Activated CD4-positive, alpha-beta T cell treated with anti-CD3 and anti-CD28 coated beads, Interleukin-2, Interleukin-6, amounts not matched to agents 100 ng/mL and 50 ng/mL, durations not matched to agents 16 hours and 8 hours (primary cell): ENCODE measurements around the gene CNDP1.

Source experiments
- DNase-seq: peaks from one replicate; pipeline ENCODE4 v3.0.0-alpha.2; 2020

CNDP1 gene

GRCh38 chr18:74631623-74632350, 97.5 kb downstream of the CNDP1 start:
- peak; percentile 49 for DNase-seq

- no peak for DNase-seq
Observed at GRCh38 chr18:74632351-74632679, 98.0 kb downstream of the CNDP1 start.

DNA sequence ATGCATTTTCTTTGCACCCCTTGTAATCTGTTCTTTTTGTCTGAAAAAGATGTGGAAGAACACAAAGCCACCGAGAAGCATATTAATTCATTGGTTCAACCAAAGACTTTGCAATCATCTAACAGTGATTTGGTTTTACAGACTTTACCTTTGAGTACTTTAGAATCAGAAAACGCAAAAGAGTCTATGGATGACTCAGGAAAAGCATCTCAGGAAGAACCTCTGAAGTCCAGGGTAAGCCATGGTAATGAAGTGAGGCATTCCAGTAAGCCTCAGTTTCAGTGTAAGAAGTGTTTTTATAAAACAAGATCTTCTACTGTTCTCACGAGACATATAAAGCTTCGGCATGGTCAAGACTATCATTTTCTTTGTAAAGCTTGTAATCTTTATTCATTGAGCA, 98.6 kb downstream of the CNDP1 start:
- DNase-seq: no peak

DNA sequence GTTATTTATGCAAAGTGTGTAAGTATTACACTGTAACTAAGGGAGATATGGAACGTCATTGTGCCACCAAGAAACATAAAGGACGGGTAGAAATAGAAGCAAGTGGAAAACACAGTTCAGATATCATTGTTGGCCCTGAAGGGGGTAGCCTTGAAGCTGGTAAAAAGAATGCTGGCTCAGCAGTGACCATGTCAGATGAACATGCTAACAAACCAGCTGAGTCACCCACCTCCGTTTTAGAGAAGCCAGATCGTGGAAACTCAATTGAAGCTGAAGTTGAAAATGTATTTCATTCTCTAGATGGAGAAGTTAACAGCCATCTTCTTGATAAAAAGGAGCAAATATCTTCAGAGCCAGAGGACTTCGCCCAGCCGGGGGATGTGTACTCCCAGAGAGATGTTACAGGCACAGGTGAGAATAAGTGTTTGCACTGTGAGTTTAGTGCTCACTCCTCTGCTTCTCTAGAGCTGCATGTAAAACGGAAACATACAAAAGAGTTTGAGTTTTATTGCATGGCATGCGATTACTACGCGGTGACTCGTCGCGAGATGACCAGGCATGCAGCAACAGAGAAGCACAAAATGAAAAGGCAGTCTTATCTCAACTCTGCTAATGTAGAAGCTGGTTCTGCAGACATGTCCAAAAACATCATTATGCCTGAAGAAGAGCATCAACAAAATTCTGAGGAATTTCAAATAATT, 99.5 kb downstream of the CNDP1 start:
- DNase-seq: peak; percentile 38

DNA sequence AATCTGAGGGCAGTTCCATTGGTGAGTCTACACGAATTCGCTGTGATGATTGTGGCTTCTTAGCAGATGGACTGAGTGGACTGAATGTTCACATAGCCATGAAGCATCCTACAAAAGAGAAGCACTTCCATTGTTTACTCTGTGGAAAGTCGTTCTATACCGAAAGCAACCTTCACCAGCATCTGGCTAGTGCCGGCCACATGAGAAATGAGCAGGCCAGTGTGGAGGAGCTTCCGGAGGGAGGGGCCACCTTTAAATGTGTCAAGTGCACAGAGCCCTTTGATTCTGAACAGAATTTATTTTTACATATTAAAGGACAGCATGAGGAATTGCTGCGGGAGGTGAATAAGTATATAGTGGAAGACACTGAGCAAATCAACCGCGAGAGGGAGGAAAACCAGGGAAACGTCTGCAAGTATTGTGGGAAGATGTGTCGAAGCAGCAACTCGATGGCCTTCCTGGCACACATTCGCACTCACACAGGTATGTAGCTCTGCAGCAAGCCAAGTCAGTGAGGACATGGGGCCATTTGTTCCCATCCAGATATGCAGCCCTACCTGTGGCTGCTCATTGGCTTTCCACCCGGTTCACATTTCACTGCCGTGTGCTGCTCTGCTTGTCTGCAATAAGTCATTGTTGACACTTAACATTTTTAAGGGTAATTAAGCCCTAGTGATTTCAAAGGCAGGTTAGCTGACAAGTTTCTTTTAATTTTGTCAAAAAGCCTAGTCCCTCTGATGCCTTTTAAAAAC, 101.1 kb downstream of the CNDP1 start:
- no peak for DNase-seq
